ENCODE results near the gene SLC22A5. TPM values are rescaled to one million over a fixed set of nuclear protein-coding genes. Genes with fewer than 3 reads are reported as not detected.
"Not testable (repeated sequence)": the region's sequence is repeated elsewhere in the genome, so short reads cannot be mapped to it uniquely, and the experiment has no call there.

Gene SLC22A5
- total RNA-seq, 4 donors from 2014 or later: 34.6 to 129 (median 67.8) TPM

DNA sequence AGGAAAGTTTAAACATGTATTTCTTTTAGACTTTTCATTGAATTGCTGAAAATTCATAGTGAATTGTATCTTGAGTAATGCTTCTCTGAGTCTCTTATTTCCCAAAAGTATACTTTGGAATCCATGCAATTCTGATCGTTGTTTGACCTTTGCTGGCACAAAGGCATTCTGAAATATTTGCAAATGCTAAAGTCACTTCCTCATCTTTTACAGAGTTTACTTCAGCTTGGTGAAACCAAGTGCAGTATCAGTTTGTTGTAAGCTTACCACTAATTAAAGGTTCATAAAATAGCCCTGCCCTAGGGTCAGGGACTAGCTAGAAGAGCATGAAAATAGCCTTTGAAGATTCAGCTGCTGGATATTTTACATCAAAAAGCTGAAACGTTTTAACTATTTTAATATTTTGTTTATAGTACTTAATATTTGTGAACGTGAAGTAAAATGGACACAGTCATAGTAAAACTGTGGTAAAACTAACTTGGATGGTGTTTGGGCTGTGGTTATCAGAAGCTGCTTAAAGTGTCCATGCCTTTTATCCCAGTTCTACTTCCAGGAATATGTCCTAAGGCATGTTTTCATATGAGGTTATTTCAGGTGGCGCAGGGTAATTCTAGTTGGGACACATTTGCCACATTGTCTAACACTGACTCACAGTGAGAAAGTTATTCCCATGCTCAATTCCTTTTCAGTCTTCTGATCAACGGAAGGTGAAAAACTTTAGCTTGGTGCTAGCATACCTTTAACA lies 45.3 kb downstream of the SLC22A5 start:
- Histone ChIP-seq H3K36me3 (no peaks in the 10 kb centered on the region), H3K4me3 (no peak overlapping the region), H3K27ac (peak overlapping the region; percentile 96 to 99 (median 99)), H3K9me3 (no peaks in the 10 kb centered on the region), H3K4me1 (peaks cover 28 to 82% (median 64%) of the 10 kb centered on the region in 4 donors), H3K27me3 (no peaks in the 10 kb centered on the region)
- DNase-seq: no peak
- WGBS, 2 donors (ENCODE audit: low coverage in 1 of 2): 3 to 9% methylated on average over 4 to 5 of the region's 5 CpGs
- intact Hi-C loops (cut with DNase I; ENCODE audit: low total_unique reads) (loop anchor here (5.0 kb wide), 1 partner anchor 77 kb away; the partner anchor contains the start of gene IRF1), in situ Hi-C loops (cut with MboI; ENCODE audit: low pct_ligation_motif_present in 1 of 4, low pct_unique_long_range_greater_than_20kb in 1 of 4, low sequenced_read_pairs in 3 of 4) (loop anchor here in 3 of 4 donors (5.0 to 10.0 kb wide), 2 partner anchors 77 to 80 kb away; partner anchors contain the start of gene IRF1 (in 3 of the 3))
- TF ChIP-seq EP300 (IDR thresholded peaks at IDR 0.05; ENCODE audit: low read depth): peak; percentile 57
- peak; percentile 21 to 66 (median 61) for TF ChIP-seq POLR2AphosphoS5 (IDR thresholded peaks at IDR 0.05)
- no peak for TF ChIP-seq POLR2A (IDR thresholded peaks at IDR 0.05)
- TF ChIP-seq, protein P1, sequence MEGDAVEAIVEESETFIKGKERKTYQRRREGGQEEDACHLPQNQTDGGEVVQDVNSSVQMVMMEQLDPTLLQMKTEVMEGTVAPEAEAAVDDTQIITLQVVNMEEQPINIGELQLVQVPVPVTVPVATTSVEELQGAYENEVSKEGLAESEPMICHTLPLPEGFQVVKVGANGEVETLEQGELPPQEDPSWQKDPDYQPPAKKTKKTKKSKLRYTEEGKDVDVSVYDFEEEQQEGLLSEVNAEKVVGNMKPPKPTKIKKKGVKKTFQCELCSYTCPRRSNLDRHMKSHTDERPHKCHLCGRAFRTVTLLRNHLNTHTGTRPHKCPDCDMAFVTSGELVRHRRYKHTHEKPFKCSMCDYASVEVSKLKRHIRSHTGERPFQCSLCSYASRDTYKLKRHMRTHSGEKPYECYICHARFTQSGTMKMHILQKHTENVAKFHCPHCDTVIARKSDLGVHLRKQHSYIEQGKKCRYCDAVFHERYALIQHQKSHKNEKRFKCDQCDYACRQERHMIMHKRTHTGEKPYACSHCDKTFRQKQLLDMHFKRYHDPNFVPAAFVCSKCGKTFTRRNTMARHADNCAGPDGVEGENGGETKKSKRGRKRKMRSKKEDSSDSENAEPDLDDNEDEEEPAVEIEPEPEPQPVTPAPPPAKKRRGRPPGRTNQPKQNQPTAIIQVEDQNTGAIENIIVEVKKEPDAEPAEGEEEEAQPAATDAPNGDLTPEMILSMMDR (IDR thresholded peaks at IDR 0.05): peak in 2 of 5 experiments; percentile 29 to 31

DNA sequence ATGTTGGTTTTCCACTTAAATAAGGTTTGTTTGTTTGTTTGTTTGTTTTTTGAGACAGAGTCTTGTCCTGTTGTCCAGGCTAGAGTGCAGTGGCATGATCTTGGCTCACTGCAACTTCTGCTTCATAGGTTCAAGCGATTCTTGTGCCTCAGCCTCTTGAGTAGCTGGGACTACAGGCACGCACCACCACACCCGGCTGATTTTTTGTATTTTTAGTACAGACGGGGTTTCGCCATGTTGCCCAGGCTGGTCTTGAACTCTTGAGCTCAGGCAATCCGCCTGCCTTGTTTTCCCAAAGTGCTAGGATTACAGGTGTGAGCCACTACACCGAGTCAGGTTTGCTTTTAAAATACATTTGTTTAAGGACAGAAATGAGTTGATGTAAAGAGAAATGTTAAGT lies 46.0 kb downstream of the SLC22A5 start:
- not testable (repeated sequence) for H3K27me3 ChIP-seq, DNase-seq, H3K9me3 ChIP-seq, H3K36me3 ChIP-seq, H3K4me3 ChIP-seq
- intact Hi-C loops (cut with DNase I; ENCODE audit: low total_unique reads) (loop anchor here (5.0 kb wide), 1 partner anchor 77 kb away; the partner anchor contains the start of gene IRF1), in situ Hi-C loops (cut with MboI; ENCODE audit: low pct_ligation_motif_present in 1 of 4, low pct_unique_long_range_greater_than_20kb in 1 of 4, low sequenced_read_pairs in 3 of 4) (loop anchor here in 3 of 4 donors (5.0 to 10.0 kb wide), 2 partner anchors 77 to 79 kb away; partner anchors contain the start of gene IRF1 (in 3 of the 3))
- Histone ChIP-seq H3K4me1 (peaks cover 34 to 84% (median 64%) of the 10 kb centered on the region in 4 donors), H3K27ac (peak overlapping the region; percentile 96 to 99 (median 99))
- 75 to 100% methylated on average over 3 to 7 of the region's 7 CpGs for WGBS, 2 donors (ENCODE audit: low coverage in 1 of 2)

DNA sequence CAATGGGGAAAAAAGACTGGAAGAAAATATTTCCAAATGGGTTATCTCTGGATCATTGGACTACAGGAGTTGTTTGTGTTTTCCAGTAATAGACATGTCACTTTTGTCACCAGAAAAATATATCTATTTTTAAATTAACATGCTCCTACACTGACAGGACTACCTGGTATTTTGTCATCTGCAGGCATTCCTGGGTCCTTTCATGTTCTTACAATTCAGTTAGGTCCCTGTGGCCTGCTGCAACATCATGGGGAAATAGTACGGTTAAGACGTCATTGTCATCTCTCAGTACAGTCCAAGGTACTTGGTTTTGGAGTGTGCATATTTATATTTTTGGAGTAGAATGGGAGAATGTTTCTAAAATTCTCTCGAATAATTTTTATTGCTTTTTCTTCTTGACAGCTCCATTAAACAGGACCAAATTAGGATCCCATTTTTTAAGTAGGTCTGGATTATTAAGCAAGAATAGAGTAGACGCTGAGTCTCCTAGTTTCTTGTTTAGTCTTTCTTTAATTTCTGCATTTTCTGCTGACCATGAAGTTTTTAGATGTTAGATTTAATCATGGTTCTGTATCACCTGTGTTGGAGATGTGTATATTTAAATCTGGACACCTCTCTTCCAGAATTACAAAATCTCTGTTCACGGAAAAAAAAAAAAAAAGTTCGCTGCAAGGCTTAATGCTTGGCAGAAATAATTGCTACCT lies 46.9 kb downstream of the SLC22A5 start:
- in situ Hi-C loops (cut with MboI; ENCODE audit: low pct_ligation_motif_present in 1 of 4, low pct_unique_long_range_greater_than_20kb in 1 of 4, low sequenced_read_pairs in 3 of 4) (loop anchor here in 3 of 4 donors (5.0 to 10.0 kb wide), 2 partner anchors 76 to 78 kb away; partner anchors contain the start of gene IRF1 (in 3 of the 3)), intact Hi-C loops (cut with DNase I; ENCODE audit: low total_unique reads) (loop anchor here (5.0 kb wide), 1 partner anchor 76 kb away; the partner anchor contains the start of gene IRF1)
- Histone ChIP-seq H3K9me3 (no peaks in the 10 kb centered on the region), H3K36me3 (no peaks in the 10 kb centered on the region), H3K4me1 (peaks cover 40 to 94% (median 71%) of the 10 kb centered on the region in 4 donors), H3K4me3 (no peak overlapping the region), H3K27me3 (no peaks in the 10 kb centered on the region), H3K27ac (peak overlapping the region; percentile 96 to 99 (median 99))
- 67 to 69% methylated on average over 5 to 6 of the region's 6 CpGs for WGBS, 2 donors (ENCODE audit: low coverage in 1 of 2)
- TF ChIP-seq POLR2AphosphoS5 (IDR thresholded peaks at IDR 0.05): no peak
- TF ChIP-seq EP300 (IDR thresholded peaks at IDR 0.05; ENCODE audit: low read depth): no peak
- TF ChIP-seq, protein P1 (IDR thresholded peaks at IDR 0.05): no peak
- TF ChIP-seq POLR2A (IDR thresholded peaks at IDR 0.05): no peak
- no peak for DNase-seq

DNA sequence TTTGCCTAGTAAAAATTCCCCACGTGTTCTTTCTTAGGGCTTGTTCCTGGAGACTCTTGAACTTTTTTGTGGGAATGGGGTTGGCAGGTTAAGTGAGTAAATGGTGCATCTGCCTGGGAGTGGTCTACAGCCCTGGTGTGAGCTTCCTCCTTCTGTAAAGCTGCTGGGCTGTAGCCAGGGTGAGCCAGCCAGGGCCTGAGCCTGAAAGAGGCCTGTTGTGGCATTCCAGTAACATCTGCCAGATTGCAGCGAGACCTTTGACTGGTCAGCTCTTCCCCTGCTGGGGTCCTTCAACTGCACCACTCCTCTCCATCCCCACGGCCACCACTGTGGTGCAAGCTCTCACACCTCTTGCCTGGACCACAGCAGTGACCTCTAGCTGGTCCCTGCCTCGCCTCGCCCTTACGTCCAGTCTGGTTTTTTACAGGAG lies 47.5 kb downstream of the SLC22A5 start:
- H3K9me3 ChIP-seq: no peaks in the 10 kb centered on the region
- H3K4me3 ChIP-seq: no peak overlapping the region
- in situ Hi-C loops (cut with MboI; ENCODE audit: low pct_ligation_motif_present in 1 of 4, low pct_unique_long_range_greater_than_20kb in 1 of 4, low sequenced_read_pairs in 3 of 4): loop anchor here in 3 of 4 donors (5.0 to 10.0 kb wide), 2 partner anchors 75 to 78 kb away; partner anchors contain the start of gene IRF1 (in 3 of the 3)
- H3K27me3 ChIP-seq: no peaks in the 10 kb centered on the region
- intact Hi-C loops (cut with DNase I; ENCODE audit: low total_unique reads): loop anchor here (5.0 kb wide), 1 partner anchor 75 kb away; the partner anchor contains the start of gene IRF1
- H3K4me1 ChIP-seq: peaks cover 44 to 94% (median 69%) of the 10 kb centered on the region in 4 donors
- H3K27ac ChIP-seq: peak overlapping the region; percentile 96 to 99 (median 99)
- 0 to 69% methylated on average over 1 to 6 of the region's 6 CpGs for WGBS, 2 donors (ENCODE audit: low coverage in 1 of 2)
- TF ChIP-seq POLR2AphosphoS5 (IDR thresholded peaks at IDR 0.05): no peak
- TF ChIP-seq, protein P1 (IDR thresholded peaks at IDR 0.05): no peak
- TF ChIP-seq EP300 (IDR thresholded peaks at IDR 0.05; ENCODE audit: low read depth): no peak
- no peak for TF ChIP-seq POLR2A (IDR thresholded peaks at IDR 0.05)
- no peaks in the 10 kb centered on the region for H3K36me3 ChIP-seq
- DNase-seq: no peak
